ENCODE measurements around the gene BMP4. TPM values are rescaled to one million over a fixed set of nuclear protein-coding genes. Genes with fewer than 3 reads are reported as not detected.

Gene BMP4
- total and polyA plus RNA-seq, 8 donors: 10.3 to 76.4 (median 18.9) TPM

DNA sequence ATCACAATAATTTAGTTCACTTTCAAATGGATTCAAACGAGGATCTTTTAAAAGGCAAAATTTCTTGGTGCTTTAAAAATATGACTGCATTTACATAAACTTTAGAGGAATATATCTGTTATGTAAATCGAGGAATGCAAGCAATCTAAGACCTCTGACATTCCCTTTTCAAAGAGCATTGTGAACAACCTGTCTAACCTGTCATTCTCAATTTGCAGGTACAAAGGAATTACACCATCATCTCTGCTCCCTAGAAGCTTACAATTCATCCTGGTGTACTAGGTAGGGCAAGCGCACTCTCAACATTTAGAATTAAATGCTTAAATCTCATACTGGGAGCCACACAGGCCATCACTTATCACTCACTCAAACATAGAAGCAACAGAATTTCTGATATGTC, 35.6 kb downstream of the BMP4 start:
- Histone ChIP-seq H3K4me1 (no peaks in the 10 kb centered on the region), H3K27me3 (no peaks in the 10 kb centered on the region), H3K9me3 (no peaks in the 10 kb centered on the region), H3K4me3 (no peak overlapping the region), H3K27ac (no peak overlapping the region), H3K36me3 (no peaks in the 10 kb centered on the region)
- no peak for DNase-seq
- TF ChIP-seq, protein P1, sequence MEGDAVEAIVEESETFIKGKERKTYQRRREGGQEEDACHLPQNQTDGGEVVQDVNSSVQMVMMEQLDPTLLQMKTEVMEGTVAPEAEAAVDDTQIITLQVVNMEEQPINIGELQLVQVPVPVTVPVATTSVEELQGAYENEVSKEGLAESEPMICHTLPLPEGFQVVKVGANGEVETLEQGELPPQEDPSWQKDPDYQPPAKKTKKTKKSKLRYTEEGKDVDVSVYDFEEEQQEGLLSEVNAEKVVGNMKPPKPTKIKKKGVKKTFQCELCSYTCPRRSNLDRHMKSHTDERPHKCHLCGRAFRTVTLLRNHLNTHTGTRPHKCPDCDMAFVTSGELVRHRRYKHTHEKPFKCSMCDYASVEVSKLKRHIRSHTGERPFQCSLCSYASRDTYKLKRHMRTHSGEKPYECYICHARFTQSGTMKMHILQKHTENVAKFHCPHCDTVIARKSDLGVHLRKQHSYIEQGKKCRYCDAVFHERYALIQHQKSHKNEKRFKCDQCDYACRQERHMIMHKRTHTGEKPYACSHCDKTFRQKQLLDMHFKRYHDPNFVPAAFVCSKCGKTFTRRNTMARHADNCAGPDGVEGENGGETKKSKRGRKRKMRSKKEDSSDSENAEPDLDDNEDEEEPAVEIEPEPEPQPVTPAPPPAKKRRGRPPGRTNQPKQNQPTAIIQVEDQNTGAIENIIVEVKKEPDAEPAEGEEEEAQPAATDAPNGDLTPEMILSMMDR (IDR thresholded peaks at IDR 0.05): no peak
- TF ChIP-seq POLR2A (IDR thresholded peaks at IDR 0.05) (no peak), EP300 (IDR thresholded peaks at IDR 0.05) (no peak), POLR2AphosphoS5 (IDR thresholded peaks at IDR 0.05) (no peak)
- intact Hi-C loops (cut with DNase I; ENCODE audit: low total_unique reads): no loop called here
- WGBS, 5 donors: 47 to 64% (median 56%) methylated on average over 3 of the region's 3 CpGs

DNA sequence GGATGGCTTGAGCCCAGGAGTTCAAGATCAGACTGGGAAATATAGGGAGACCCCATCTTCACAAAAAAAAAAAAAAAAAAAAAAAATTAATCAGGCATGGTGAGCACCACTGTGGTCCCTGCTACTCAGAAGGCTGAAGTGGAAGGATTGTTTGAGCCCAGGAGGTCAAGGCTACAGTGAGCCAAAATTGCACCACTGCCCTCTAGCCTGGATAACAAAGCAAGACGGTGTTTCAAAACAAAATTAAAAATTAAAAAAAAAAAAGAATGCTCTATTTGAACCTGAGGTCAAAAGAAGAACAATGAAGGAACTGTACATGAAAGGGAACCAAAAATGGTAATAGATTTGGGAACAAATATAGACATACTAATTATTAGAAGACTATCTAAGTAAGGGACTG, 40.4 kb downstream of the BMP4 start:
- DNase-seq: no peak
- 60 to 94% (median 79%) methylated on average over 1 of the region's 1 CpG for WGBS, 5 donors
- no peaks in the 10 kb centered on the region for H3K9me3 ChIP-seq
- TF ChIP-seq EP300 (IDR thresholded peaks at IDR 0.05): no peak
- TF ChIP-seq POLR2A (IDR thresholded peaks at IDR 0.05): no peak
- H3K36me3 ChIP-seq: no peaks in the 10 kb centered on the region
- H3K27ac ChIP-seq: no peak overlapping the region
- no peaks in the 10 kb centered on the region for H3K27me3 ChIP-seq
- intact Hi-C loops (cut with DNase I; ENCODE audit: low total_unique reads): no loop called here
- H3K4me1 ChIP-seq: no peaks in the 10 kb centered on the region
- H3K4me3 ChIP-seq: no peak overlapping the region

DNA sequence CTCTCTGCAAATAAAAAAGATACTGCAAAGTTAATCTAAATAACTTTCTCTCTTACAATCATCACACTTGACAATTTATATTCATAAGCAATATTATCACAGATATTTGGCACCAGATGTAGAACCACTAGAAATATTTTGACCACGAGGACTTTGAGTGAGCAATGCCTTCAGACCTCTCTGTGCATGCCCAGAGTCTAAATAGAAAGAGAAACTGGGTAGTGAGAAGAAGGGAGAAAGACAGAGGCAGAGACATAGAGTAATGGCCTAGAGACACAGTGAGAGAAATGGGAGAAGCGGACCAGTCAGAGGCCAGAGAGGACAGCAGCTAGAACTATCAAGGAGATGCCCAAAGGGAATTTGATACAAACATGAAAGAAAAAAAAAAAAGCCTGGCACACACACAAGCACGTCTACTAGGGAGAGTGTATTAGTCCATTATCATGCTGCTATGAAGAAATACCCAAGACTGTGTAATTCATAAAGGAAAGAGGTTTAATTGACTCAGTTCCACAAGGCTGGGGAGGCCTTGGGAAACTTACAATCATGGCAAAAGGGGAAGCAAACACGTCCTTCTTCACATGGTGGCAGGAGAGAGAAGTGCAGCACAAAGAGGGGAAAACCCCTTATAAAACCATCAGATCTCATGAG, 41.1 kb downstream of the BMP4 start:
- TF ChIP-seq, protein P1 (IDR thresholded peaks at IDR 0.05): no peak
- TF ChIP-seq EP300 (IDR thresholded peaks at IDR 0.05) (no peak), POLR2AphosphoS5 (IDR thresholded peaks at IDR 0.05) (no peak)
- Histone ChIP-seq H3K27me3 (no peaks in the 10 kb centered on the region), H3K36me3 (no peaks in the 10 kb centered on the region), H3K9me3 (no peaks in the 10 kb centered on the region), H3K27ac (no peak overlapping the region), H3K4me1 (no peaks in the 10 kb centered on the region), H3K4me3 (no peak overlapping the region)
- 58 to 70% (median 68%) methylated on average over 4 of the region's 4 CpGs for WGBS, 5 donors
- DNase-seq: no peak
- intact Hi-C loops (cut with DNase I; ENCODE audit: low total_unique reads): no loop called here

DNA sequence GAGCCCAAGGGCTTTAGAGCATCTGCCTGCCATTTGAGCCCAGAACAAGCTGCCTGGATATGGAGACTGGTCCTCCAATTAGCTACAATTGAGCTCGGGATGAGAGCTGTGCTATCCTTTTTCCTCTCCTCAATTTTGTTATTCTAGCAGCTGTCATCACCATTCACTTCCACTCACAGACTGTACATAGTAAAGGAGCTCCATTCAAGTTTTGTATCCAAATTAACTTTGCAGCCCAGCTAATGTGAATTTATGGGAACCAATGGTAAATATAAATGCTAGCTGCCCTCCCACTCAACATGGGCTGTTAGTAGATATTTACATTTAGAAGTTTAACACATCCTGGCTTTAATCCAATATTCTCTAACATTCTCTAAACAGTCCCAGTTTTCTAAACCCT, 44.6 kb downstream of the BMP4 start:
- Histone ChIP-seq H3K36me3 (no peaks in the 10 kb centered on the region), H3K4me3 (no peak overlapping the region), H3K4me1 (no peaks in the 10 kb centered on the region), H3K9me3 (peaks cover 0 to 4% (median 0%) of the 10 kb centered on the region in 4 donors), H3K27me3 (no peaks in the 10 kb centered on the region), H3K27ac (no peak overlapping the region)
- no peak for TF ChIP-seq POLR2AphosphoS5 (IDR thresholded peaks at IDR 0.05)
- TF ChIP-seq, protein P1 (IDR thresholded peaks at IDR 0.05): no peak
- no peak for TF ChIP-seq EP300 (IDR thresholded peaks at IDR 0.05)
- TF ChIP-seq POLR2A (IDR thresholded peaks at IDR 0.05): no peak
- peak in 1 of 2 donors; percentile 36 for DNase-seq
- 50 to 79% (median 62%) methylated on average over 1 of the region's 1 CpG for WGBS, 5 donors
- intact Hi-C loops (cut with DNase I; ENCODE audit: low total_unique reads): no loop called here

DNA sequence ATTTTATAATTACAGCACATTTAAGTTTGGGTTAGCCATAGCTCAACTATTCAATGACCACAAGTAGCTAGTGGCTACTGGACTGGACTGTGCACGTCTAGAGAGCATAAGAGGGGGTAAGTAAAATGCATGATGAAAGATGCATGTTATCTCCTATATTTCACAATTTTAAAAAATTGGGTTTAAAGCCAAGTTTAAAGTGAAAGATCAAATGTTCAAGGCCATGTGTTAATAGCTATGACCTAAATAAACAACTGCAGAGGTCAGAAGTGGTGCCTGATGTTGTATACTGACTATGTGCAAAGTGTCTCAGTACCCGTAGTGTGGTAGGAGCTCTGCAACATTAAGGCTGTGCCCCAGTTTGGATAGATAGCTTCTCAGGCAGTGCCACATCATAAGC, 48.2 kb downstream of the BMP4 start:
- intact Hi-C loops (cut with DNase I; ENCODE audit: low total_unique reads): no loop called here
- TF ChIP-seq, protein P1 (IDR thresholded peaks at IDR 0.05): no peak
- TF ChIP-seq POLR2AphosphoS5 (IDR thresholded peaks at IDR 0.05) (no peak), POLR2A (IDR thresholded peaks at IDR 0.05) (no peak), EP300 (IDR thresholded peaks at IDR 0.05) (no peak)
- Histone ChIP-seq H3K9me3 (peaks cover 6 to 14% (median 13%) of the 10 kb centered on the region in 4 donors), H3K4me1 (no peaks in the 10 kb centered on the region), H3K27me3 (no peaks in the 10 kb centered on the region), H3K27ac (no peak overlapping the region), H3K36me3 (no peaks in the 10 kb centered on the region), H3K4me3 (no peak overlapping the region)
- WGBS, 5 donors: 37 to 82% (median 67%) methylated on average over 2 of the region's 2 CpGs
- no peak for DNase-seq

Data from stomach (tissue), 9 donors.